Measurements from ENCODE around the gene BANF2.

DNA sequence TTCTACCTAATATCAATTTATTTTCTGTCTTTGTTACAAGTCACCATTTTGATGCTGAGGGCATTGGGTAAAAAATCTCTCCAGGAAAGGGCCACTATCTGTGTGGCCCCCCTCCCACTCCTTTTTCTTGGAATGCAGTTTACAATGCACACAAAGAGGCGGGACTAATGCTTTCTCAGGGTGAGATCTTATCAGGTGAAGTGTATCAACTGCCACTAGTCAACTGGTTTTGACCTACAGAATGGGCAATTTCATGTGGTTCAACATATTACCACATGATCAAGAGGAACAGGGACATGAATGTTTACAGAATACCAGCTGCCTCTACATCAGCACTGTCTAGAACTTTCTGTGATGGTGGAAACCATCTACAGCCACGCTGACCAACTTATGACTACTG is 21.5 kb upstream of the BANF2 start:
- no peak for TF ChIP-seq CTCF (IDR thresholded peaks at IDR 0.05; ENCODE audit: low read length)
- no peak for TF ChIP-seq EZH2 (optimal IDR thresholded peaks at IDR 0.05; ENCODE audit: low read depth, low read length)
